HCT116 (cell line): Measurements from ENCODE around the gene AAK1. TPM values are rescaled to one million over a fixed set of nuclear protein-coding genes. Genes with fewer than 3 reads are reported as not detected.

Experiments
- ATAC-seq: fragments of 200-7000 bp; cut with Tn5 transposase; 2 replicates; pipeline ENCODE4 v1.9.1; 2020; ENCODE audit warnings: mild to moderate bottlenecking, moderate library complexity
- BruUV-seq: library from RNA; stranded (reverse); fragments of 400-500 nt; replicated peaks from 2 replicates; lab custom pipeline; 2021; lab: Mats Ljungman, UMichigan
- CTCF ChIA-PET: fragments of 300-600 bp; sonication (Branson Sonifier 250); formaldehyde crosslinking; loops from one replicate; lab custom pipeline; 2021; ENCODE audit warnings: antibody characterized with exemption; lab: Charles Lee
- POLR2A ChIA-PET: fragments of 300-600, 350-600 bp; sonication (Branson Sonifier 250); formaldehyde crosslinking; loops from one replicate; lab custom pipeline; 2021; ENCODE audit warnings: antibody characterized with exemption; lab: Charles Lee
- RAD21 ChIA-PET, 2 experiments: fragments of 300-600 bp; sonication (Branson Sonifier 250); formaldehyde crosslinking; loops; one replicate each; lab custom pipeline; 2023; ENCODE audit warnings: low total read pairs in 2 of 2; ENCODE audit not compliant: uncharacterized antibody in 2 of 2, unreplicated experiment in 2 of 2, low non-redundant PET in 1 of 2; lab: Charles Lee
- DNase-seq: peaks from one replicate; pipeline ENCODE4 v3.0.0-alpha.2; 2010; ENCODE audit warnings: low read depth, low spot score
- H2AFZ ChIP-seq: fragments of 200-600 bp; shearing (Covaris generic), sonication (generic); 2 replicates; pipeline ENCODE4 v1.6.1; 2017; ENCODE audit warnings: low read depth, mixed run types, mixed read lengths, antibody characterized with exemption, low read length; ENCODE audit not compliant: poor library complexity, severe bottlenecking
- H3K27ac ChIP-seq: 2 replicates; pipeline ENCODE4 v1.5.1; 2012; ENCODE audit warnings: low read depth, low read length
- H3K27me3 ChIP-seq: fragments of 200-600 bp; sonication (generic); 2 replicates; pipeline ENCODE4 v1.6.1; 2016; ENCODE audit warnings: mixed run types, low read length, mixed read lengths; ENCODE audit not compliant: insufficient read depth
- H3K36me3 ChIP-seq, 2 experiments: fragments of 200-500 bp in 1 of 2; fragments of 200-600 bp in 1 of 2; sonication (Bioruptor generic) in 1 of 2; sonication (generic) in 1 of 2; 2 replicates each; pipeline versions ENCODE4 v1.5.1 to v1.6.1; 2014 to 2016; ENCODE audit warnings: low read length in 2 of 2, inconsistent platforms in 1 of 2, mixed read lengths in 1 of 2, mixed run types in 1 of 2; ENCODE audit not compliant: insufficient read depth in 2 of 2, control insufficient read depth in 1 of 2
- H3K4me1 ChIP-seq, 2 experiments: fragments of 200-600 bp in 1 of 2; sonication (generic) in 1 of 2; 2 replicates each; pipeline versions ENCODE4 v1.5.1 to v1.6.1; 2012 to 2017; ENCODE audit warnings: low read length in 2 of 2, inconsistent platforms in 1 of 2, mild to moderate bottlenecking in 1 of 2, mixed read lengths in 1 of 2, mixed run types in 1 of 2, moderate library complexity in 1 of 2; ENCODE audit not compliant: insufficient read depth in 2 of 2, control insufficient read depth in 1 of 2
- H3K4me2 ChIP-seq: fragments of 200-600 bp; sonication (generic); 2 replicates; pipeline ENCODE4 v1.6.1; 2017; ENCODE audit warnings: mixed run types, low read length, mixed read lengths
- H3K4me3 ChIP-seq, 2 experiments: fragments of 200-600 bp in 1 of 2; sonication (generic) in 1 of 2; replicated peaks in 1 of 2; 2 replicates each; pipeline ENCODE4 v1.5.1; 2011 to 2016; ENCODE audit warnings: low read length in 2 of 2, control low read depth in 1 of 2, low read depth in 1 of 2, mild to moderate bottlenecking in 1 of 2, mixed read lengths in 1 of 2, mixed run types in 1 of 2
- H3K79me2 ChIP-seq: fragments of 200-600 bp; sonication (generic); 2 replicates; pipeline ENCODE4 v1.6.1; 2017; ENCODE audit warnings: mild to moderate bottlenecking, mixed run types, low read length, moderate library complexity, mixed read lengths; ENCODE audit not compliant: insufficient read depth
- H3K9ac ChIP-seq: fragments of 200-600 bp; sonication (generic); 2 replicates; pipeline ENCODE4 v1.6.1; 2016; ENCODE audit warnings: low read length, mixed read lengths
- H3K9me2 ChIP-seq: fragments of 200-600 bp; sonication (generic), shearing (Covaris generic); 2 replicates; pipeline ENCODE4 v1.6.1; 2017; ENCODE audit warnings: mixed run types, mild to moderate bottlenecking, moderate library complexity; ENCODE audit not compliant: insufficient read depth
- H3K9me3 ChIP-seq, 2 experiments: fragments of 200-500 bp in 1 of 2; fragments of 200-600 bp in 1 of 2; sonication (Bioruptor generic) in 1 of 2; sonication (generic) in 1 of 2; 2 replicates each; pipeline ENCODE4 v1.6.1; 2014 to 2017; ENCODE audit warnings: low read length in 2 of 2, mixed read lengths in 2 of 2, inconsistent platforms in 1 of 2, low read depth in 1 of 2, mild to moderate bottlenecking in 1 of 2, mixed run types in 1 of 2, moderate library complexity in 1 of 2; ENCODE audit not compliant: control insufficient read depth in 1 of 2, insufficient read depth in 1 of 2
- H4K20me1 ChIP-seq: fragments of 200-600 bp; sonication (generic), shearing (Covaris generic); 2 replicates; pipeline ENCODE4 v1.6.1; 2017; ENCODE audit warnings: mixed run types, mild to moderate bottlenecking, moderate library complexity; ENCODE audit not compliant: insufficient read depth
- EGR1 ChIP-seq: IDR thresholded peaks from 2 replicates; pipeline ENCODE4 v1.6.1; 2012; ENCODE audit warnings: low read depth
- ELF1 ChIP-seq: IDR thresholded peaks from 2 replicates; pipeline ENCODE4 v1.6.1; 2012; ENCODE audit warnings: low read depth, borderline replicate concordance
- JUND ChIP-seq: IDR thresholded peaks from 2 replicates; pipeline ENCODE4 v1.6.1; 2012
- RAD21 ChIP-seq: IDR thresholded peaks from 2 replicates; pipeline ENCODE4 v1.6.1; 2012; ENCODE audit warnings: low read depth, mild to moderate bottlenecking
- YY1 ChIP-seq: IDR thresholded peaks from 2 replicates; pipeline ENCODE4 v1.6.1; 2011; ENCODE audit warnings: low read length, low read depth, moderate library complexity, mild to moderate bottlenecking; ENCODE audit not compliant: insufficient replicate concordance; ENCODE audit errors: extremely low read depth
- ZBTB33 ChIP-seq: IDR thresholded peaks from 2 replicates; pipeline ENCODE4 v1.6.1; 2011; ENCODE audit warnings: mild to moderate bottlenecking, low read length, moderate library complexity; ENCODE audit not compliant: insufficient replicate concordance; ENCODE audit errors: extremely low read depth
- ZFX ChIP-seq: fragments of 450-650 bp; IDR thresholded peaks from 2 replicates; pipeline ENCODE4 v1.6.1; 2017
- intact Hi-C: fragments of 100-400 bp; cut with micrococcal nuclease; formaldehyde crosslinking; loops from 2 replicates; pipeline ENCODE4 v1.10.0; 2022
- total RNA-seq: library from RNA; stranded (reverse); gene quantifications from one replicate; pipeline ENCODE4 v1.2.1, GENCODE V29; 2021; ENCODE audit not compliant: unreplicated experiment
- TF ChIP-seq, protein P1 (sequence below), 3 experiments: fragments of 200-600 bp in 1 of 3; sonication (generic) in 1 of 3; IDR thresholded peaks in 2 of 3; conservative IDR thresholded peaks in 1 of 3; 2 replicates each; pipeline ENCODE4 v1.5.1; 2012 to 2017; ENCODE audit warnings: low read depth in 2 of 3, low read length in 2 of 3, antibody characterized with exemption in 1 of 3, borderline replicate concordance in 1 of 3, control low read depth in 1 of 3, mild to moderate bottlenecking in 1 of 3, mixed read lengths in 1 of 3, mixed run types in 1 of 3, moderate library complexity in 1 of 3; ENCODE audit not compliant: insufficient read depth in 1 of 3

Gene AAK1
- total RNA-seq, 1 experiment from 2014 or later, result 32.0 TPM

GRCh38 chr2:69525261-69525660, 118.3 kb downstream of the AAK1 start:
- BruUV-seq, result no TSS peak
- no peaks in the 10 kb centered on the region for H4K20me1 ChIP-seq
- H3K79me2 ChIP-seq, result no peaks in the 10 kb centered on the region
- H3K4me3 ChIP-seq, result no peak overlapping the region
- H3K9me3 ChIP-seq, result no peaks in the 10 kb centered on the region
- POLR2A ChIA-PET, result no interaction called here
- H3K4me2 ChIP-seq, result no peak overlapping the region
- H3K27me3 ChIP-seq, result no peaks in the 10 kb centered on the region
- no peaks in the 10 kb centered on the region for H3K4me1 ChIP-seq
- no peak for ATAC-seq
- DNase-seq, result no peak
- TF ChIP-seq ELF1, result no peak
- no peaks in the 10 kb centered on the region; the same call in 1 of the 2 replicates for H3K9me2 ChIP-seq
- no peak overlapping the region for H3K27ac ChIP-seq
- RAD21 ChIA-PET, result no interaction called here
- H2AFZ ChIP-seq, result no peak overlapping the region
- H3K36me3 ChIP-seq, result no peaks in the 10 kb centered on the region
- no peak overlapping the region for H3K9ac ChIP-seq
- intact Hi-C loops, result no loop called here
- CTCF ChIA-PET, result interaction anchor here (0.5 kb wide), 1 partner anchor 153 kb away, joined by 3 read pairs; no protein-coding TSS in a partner anchor

- no peak for DNase-seq
- intact Hi-C loops, result no loop called here
- H2AFZ ChIP-seq, result no peak overlapping the region
- H3K9me2 ChIP-seq, result no peaks in the 10 kb centered on the region; the same call in 1 of the 2 replicates
- H3K4me1 ChIP-seq, result no peaks in the 10 kb centered on the region
- H3K4me3 ChIP-seq, result no peak overlapping the region
- no peak overlapping the region for H3K9ac ChIP-seq
- no peaks in the 10 kb centered on the region for H3K79me2 ChIP-seq
- no peaks in the 10 kb centered on the region for H3K36me3 ChIP-seq
- ChIA-PET CTCF (interaction anchor here (0.5 kb wide), 1 partner anchor 154 kb away, joined by 3 read pairs; no protein-coding TSS in a partner anchor), POLR2A (no interaction called here), RAD21 (no interaction called here)
- H3K4me2 ChIP-seq, result no peak overlapping the region
- ATAC-seq, result no peak
- H3K9me3 ChIP-seq, result no peaks in the 10 kb centered on the region
- H4K20me1 ChIP-seq, result no peaks in the 10 kb centered on the region
- H3K27me3 ChIP-seq, result no peaks in the 10 kb centered on the region
- no peak overlapping the region for H3K27ac ChIP-seq
- no peak for TF ChIP-seq YY1
- TF ChIP-seq EGR1, result no peak
- TF ChIP-seq JUND, result no peak
- no peak for TF ChIP-seq RAD21
- no peak for TF ChIP-seq ZFX
- TF ChIP-seq ZBTB33, result no peak
- TF ChIP-seq, protein P1, sequence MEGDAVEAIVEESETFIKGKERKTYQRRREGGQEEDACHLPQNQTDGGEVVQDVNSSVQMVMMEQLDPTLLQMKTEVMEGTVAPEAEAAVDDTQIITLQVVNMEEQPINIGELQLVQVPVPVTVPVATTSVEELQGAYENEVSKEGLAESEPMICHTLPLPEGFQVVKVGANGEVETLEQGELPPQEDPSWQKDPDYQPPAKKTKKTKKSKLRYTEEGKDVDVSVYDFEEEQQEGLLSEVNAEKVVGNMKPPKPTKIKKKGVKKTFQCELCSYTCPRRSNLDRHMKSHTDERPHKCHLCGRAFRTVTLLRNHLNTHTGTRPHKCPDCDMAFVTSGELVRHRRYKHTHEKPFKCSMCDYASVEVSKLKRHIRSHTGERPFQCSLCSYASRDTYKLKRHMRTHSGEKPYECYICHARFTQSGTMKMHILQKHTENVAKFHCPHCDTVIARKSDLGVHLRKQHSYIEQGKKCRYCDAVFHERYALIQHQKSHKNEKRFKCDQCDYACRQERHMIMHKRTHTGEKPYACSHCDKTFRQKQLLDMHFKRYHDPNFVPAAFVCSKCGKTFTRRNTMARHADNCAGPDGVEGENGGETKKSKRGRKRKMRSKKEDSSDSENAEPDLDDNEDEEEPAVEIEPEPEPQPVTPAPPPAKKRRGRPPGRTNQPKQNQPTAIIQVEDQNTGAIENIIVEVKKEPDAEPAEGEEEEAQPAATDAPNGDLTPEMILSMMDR (IDR thresholded peaks at IDR 0.05 in 2 of 3, conservative IDR thresholded peaks at IDR 0.05 in 1 of 3; ENCODE audit: borderline replicate concordance in 1 of 3, insufficient read depth in 1 of 3, low read depth in 2 of 3, low read length in 2 of 3), result no peak
- BruUV-seq, result no TSS peak
Measured at GRCh38 chr2:69524799-69525198, 118.7 kb downstream of the AAK1 start.
